ENCODE results near the gene HOXA6. TPM values are rescaled to one million over a fixed set of nuclear protein-coding genes. Genes with fewer than 3 reads are reported as not detected.

Gene HOXA6
- polyA plus RNA-seq, 3 donors = not detected

DNA sequence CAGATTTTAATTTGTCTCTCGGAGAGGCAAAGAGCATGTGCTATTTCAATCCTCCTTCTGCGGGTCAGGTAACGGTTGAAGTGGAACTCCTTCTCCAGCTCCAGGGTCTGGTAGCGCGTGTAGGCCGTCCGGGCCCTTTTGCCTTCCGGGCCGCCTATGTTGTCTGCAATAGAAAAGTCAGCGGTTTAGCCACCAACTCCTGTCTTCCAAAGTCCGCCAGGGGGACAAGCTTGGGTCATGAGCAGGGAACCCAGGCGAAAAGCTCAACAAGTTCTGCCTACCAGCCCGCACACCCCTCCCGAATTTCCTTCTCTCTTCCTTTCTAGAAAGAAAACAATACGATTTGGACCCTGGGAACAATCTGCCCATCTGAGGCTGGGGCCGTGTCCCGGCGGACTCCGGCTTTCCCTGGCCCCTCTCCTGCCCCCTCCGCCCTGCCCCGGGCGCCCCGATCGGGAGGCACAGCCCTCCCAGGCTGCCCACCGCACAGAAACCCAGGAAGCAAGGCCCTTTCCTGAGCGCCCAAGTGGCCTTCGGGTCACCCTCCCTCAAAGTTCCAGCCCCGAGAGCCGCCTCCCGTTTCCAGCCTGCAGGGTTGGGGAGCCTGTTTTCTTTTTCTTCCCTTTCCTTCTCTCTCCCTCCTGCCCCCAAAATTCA, 5.5 kb downstream of the HOXA6 start:
- Histone ChIP-seq H3K79me2 (ENCODE audit: insufficient read depth, low read length) (no peaks in the 10 kb centered on the region), H3K4me2 (replicated peaks; ENCODE audit: extremely low read depth, low read length, poor library complexity, severe bottlenecking) (peak overlapping the region; percentile 67), H3K9ac (ENCODE audit: insufficient read depth, low read length, poor library complexity, severe bottlenecking) (no peak overlapping the region), H2AFZ (ENCODE audit: insufficient read depth, low read depth, low read length, poor library complexity, severe bottlenecking) (peak overlapping the region; percentile 53), H3K4me1 (ENCODE audit: control insufficient read depth in 1 of 2, insufficient read depth in 2 of 2, low read length in 2 of 2) (peaks cover 3 to 4% of the 10 kb centered on the region in 2 donors), H3K27ac (ENCODE audit: low read depth in 1 of 2, low read length in 2 of 2) (no peak overlapping the region), H3K36me3 (replicated peaks in 1 of 2; ENCODE audit: control insufficient read depth in 1 of 2, insufficient read depth in 2 of 2, low read length in 2 of 2) (no peaks in the 10 kb centered on the region), H4K20me1 (ENCODE audit: insufficient read depth, low read length) (no peaks in the 10 kb centered on the region), H3K4me3 (replicated peaks in 1 of 3; ENCODE audit: low read depth in 2 of 3, low read length in 3 of 3) (peak overlapping the region; percentile 27 to 70 (median 29)), H3K27me3 (ENCODE audit: control insufficient read depth in 2 of 2, insufficient read depth in 2 of 2, low read length in 2 of 2) (peaks cover 18 to 51% of the 10 kb centered on the region in 2 donors), H3K9me3 (replicated peaks in 1 of 2; ENCODE audit: control insufficient read depth in 1 of 2, insufficient read depth in 1 of 2, low read length in 2 of 2) (peaks cover 14 to 22% of the 10 kb centered on the region in 2 donors)
- H3K27ac Mint-ChIP-seq = peak overlapping the region in 1 of 7 donors; percentile 76
- WGBS (ENCODE audit: insufficient coverage) = 86% methylated on average over 29 of the region's 30 CpGs
- H3K4me1 Mint-ChIP-seq = peaks cover 11% of the 10 kb centered on the region
- H3K27me3 Mint-ChIP-seq (ENCODE audit: low read depth in 3 of 3) = peaks cover 39 to 59% (median 48%) of the 10 kb centered on the region in 3 donors
- H3K36me3 Mint-ChIP-seq = peaks cover under 1 to 5% of the 10 kb centered on the region in 2 donors
- no peak for DNase-seq
- TF ChIP-seq, protein P1, sequence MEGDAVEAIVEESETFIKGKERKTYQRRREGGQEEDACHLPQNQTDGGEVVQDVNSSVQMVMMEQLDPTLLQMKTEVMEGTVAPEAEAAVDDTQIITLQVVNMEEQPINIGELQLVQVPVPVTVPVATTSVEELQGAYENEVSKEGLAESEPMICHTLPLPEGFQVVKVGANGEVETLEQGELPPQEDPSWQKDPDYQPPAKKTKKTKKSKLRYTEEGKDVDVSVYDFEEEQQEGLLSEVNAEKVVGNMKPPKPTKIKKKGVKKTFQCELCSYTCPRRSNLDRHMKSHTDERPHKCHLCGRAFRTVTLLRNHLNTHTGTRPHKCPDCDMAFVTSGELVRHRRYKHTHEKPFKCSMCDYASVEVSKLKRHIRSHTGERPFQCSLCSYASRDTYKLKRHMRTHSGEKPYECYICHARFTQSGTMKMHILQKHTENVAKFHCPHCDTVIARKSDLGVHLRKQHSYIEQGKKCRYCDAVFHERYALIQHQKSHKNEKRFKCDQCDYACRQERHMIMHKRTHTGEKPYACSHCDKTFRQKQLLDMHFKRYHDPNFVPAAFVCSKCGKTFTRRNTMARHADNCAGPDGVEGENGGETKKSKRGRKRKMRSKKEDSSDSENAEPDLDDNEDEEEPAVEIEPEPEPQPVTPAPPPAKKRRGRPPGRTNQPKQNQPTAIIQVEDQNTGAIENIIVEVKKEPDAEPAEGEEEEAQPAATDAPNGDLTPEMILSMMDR (IDR thresholded peaks at IDR 0.05) = no peak
- intact Hi-C loops (cut with micrococcal nuclease) = loop anchor here in 1 of 2 donors (5.0 kb wide), 1 partner anchor 280 kb away; the partner anchor contains the start of gene SKAP2
- H3K4me3 Mint-ChIP-seq = peak overlapping the region; percentile 81 to 88
- H3K9me3 Mint-ChIP-seq = peaks cover 13 to 39% (median 31%) of the 10 kb centered on the region in 7 donors

DNA sequence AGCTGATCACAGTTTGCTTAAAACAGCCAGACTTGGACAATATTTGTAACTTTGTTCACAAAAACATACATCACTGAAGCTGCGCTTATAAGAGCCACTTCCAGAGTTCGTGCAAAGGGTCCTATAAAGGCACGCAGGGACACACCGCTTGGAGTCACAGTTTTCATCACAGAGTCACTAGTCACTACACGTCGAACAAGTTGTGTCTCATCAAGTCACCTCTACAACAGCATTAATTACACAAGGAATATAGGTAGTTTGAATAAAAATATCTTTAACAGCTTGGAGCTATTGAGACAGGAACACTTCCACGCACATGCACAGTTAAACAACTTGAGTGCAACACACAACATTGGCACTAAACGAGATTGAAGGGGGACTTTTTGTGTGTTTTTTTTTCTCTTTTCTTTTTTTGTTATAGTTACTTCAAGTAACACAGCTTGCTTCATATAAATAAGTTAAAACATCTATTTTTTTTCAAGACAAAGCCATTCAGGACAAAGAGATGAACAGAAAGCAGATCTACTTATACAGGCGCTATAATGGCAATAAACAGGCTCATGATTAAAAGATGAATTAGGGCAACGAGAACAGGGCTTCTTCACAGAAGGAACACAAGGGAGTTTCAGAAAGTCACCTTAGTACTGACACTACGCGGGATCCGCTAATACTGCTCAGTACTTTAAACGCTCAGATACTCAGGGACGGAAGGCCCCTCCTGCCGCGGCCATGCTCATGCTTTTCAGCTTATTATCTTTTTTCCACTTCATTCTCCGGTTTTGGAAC, 6.2 kb downstream of the HOXA6 start:
- Mint-ChIP-seq H3K4me3 (peak overlapping the region; percentile 81 to 88), H3K9me3 (peaks cover 13 to 39% (median 26%) of the 10 kb centered on the region in 7 donors), H3K27me3 (ENCODE audit: low read depth in 3 of 3) (peaks cover 31 to 57% (median 41%) of the 10 kb centered on the region in 3 donors), H3K36me3 (no peaks in the 10 kb centered on the region), H3K27ac (no peak overlapping the region), H3K4me1 (peaks cover 13% of the 10 kb centered on the region)
- Histone ChIP-seq H3K9me3 (replicated peaks in 1 of 2; ENCODE audit: control insufficient read depth in 1 of 2, insufficient read depth in 1 of 2, low read length in 2 of 2) (peaks cover 6 to 22% of the 10 kb centered on the region in 2 donors), H4K20me1 (ENCODE audit: insufficient read depth, low read length) (no peaks in the 10 kb centered on the region), H3K4me3 (replicated peaks in 1 of 3; ENCODE audit: low read depth in 2 of 3, low read length in 3 of 3) (peak overlapping the region in 1 of 3 experiments; percentile 70), H3K27me3 (ENCODE audit: control insufficient read depth in 2 of 2, insufficient read depth in 2 of 2, low read length in 2 of 2) (peaks cover 14 to 51% of the 10 kb centered on the region in 2 donors), H3K79me2 (ENCODE audit: insufficient read depth, low read length) (no peaks in the 10 kb centered on the region), H3K4me2 (replicated peaks; ENCODE audit: extremely low read depth, low read length, poor library complexity, severe bottlenecking) (no peak overlapping the region), H3K4me1 (ENCODE audit: control insufficient read depth in 1 of 2, insufficient read depth in 2 of 2, low read length in 2 of 2) (peaks cover 6 to 8% of the 10 kb centered on the region in 2 donors), H3K9ac (ENCODE audit: insufficient read depth, low read length, poor library complexity, severe bottlenecking) (no peak overlapping the region), H2AFZ (ENCODE audit: insufficient read depth, low read depth, low read length, poor library complexity, severe bottlenecking) (no peak overlapping the region), H3K36me3 (replicated peaks in 1 of 2; ENCODE audit: control insufficient read depth in 1 of 2, insufficient read depth in 2 of 2, low read length in 2 of 2) (no peaks in the 10 kb centered on the region), H3K27ac (ENCODE audit: low read depth in 1 of 2, low read length in 2 of 2) (no peak overlapping the region)
- TF ChIP-seq, protein P1 (IDR thresholded peaks at IDR 0.05) = no peak
- intact Hi-C loops (cut with micrococcal nuclease) = loop anchor here in 1 of 2 donors (5.0 kb wide), 1 partner anchor 279 kb away; the partner anchor contains the start of gene SKAP2
- DNase-seq = no peak
- WGBS (ENCODE audit: insufficient coverage) = 96% methylated on average over 13 of the region's 18 CpGs

Data from CD14-positive monocyte (primary cell).